ENCODE measurements around the gene TACR1. TPM values are rescaled to one million over a fixed set of nuclear protein-coding genes. Genes with fewer than 3 reads are reported as not detected.
A peak's percentile ranks its signal among the peaks of the same experiment; 100 is the strongest.

The TACR1 gene
- total and polyA plus RNA-seq, 2 of the 13 experiments (the other 11 are each of a cell fraction or from before 2014, with no cell fraction given), result not detected

DNA sequence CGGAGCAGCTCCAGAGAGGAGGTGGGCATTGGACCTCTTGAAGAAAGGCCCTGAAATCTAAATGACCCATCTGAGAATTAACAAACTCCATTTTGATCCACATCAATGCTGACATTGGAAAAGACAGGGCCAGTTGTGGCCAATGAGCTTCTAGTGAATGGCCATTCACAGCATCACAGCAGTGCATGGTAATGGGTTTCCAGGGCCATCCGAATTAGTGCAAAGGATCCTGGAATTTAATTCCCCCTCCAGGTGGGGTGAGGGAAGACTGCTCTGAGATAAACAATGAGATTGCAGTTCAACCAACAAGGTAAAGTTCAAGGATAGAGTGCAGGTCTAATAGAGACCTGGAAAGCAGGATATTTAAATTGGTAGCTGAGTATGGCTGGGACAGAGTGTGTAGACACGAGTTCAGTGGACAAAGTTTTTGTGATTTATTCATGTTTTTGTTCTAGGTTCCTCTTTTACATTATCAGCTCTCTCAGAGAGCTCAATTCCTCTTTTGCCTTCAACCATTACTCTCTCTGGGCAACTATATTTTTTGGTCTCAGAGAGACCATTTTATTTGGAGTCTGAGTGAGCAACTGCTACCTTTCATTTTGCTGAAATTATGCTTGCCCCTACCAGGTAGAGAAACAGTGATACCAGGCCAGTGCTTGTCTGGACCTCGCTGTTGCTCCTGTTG is 5.0 kb downstream of the TACR1 start:
- no peak overlapping the region for H2AFZ ChIP-seq (ENCODE audit: low read length)
- WGBS (ENCODE audit: low lambda C conversion rate), result 18% methylated on average over 4 of the region's 4 CpGs
- no peak for FAIRE-seq
- H3K4me1 ChIP-seq (ENCODE audit: insufficient read depth, low read length), result peaks cover 10% of the 10 kb centered on the region
- no peak overlapping the region for H3K27ac ChIP-seq (ENCODE audit: extremely low read length, insufficient read depth, low read length)
- no peak for TF ChIP-seq ZNF430 (CRISPR knock-in tag; IDR thresholded peaks at IDR 0.05)
- TF ChIP-seq CAMTA2 (CRISPR knock-in tag; IDR thresholded peaks at IDR 0.05; ENCODE audit: borderline replicate concordance), result no peak
- no peak for TF ChIP-seq NRL (CRISPR knock-in tag; IDR thresholded peaks at IDR 0.05; ENCODE audit: borderline replicate concordance)
- TF ChIP-seq ZNF563 (CRISPR knock-in tag; IDR thresholded peaks at IDR 0.05), result no peak
- no peak for TF ChIP-seq ARNT2 (CRISPR knock-in tag; IDR thresholded peaks at IDR 0.05; ENCODE audit: low read depth)
- TF ChIP-seq ZKSCAN5 (CRISPR knock-in tag; IDR thresholded peaks at IDR 0.05), result no peak
- TF ChIP-seq, protein P1, sequence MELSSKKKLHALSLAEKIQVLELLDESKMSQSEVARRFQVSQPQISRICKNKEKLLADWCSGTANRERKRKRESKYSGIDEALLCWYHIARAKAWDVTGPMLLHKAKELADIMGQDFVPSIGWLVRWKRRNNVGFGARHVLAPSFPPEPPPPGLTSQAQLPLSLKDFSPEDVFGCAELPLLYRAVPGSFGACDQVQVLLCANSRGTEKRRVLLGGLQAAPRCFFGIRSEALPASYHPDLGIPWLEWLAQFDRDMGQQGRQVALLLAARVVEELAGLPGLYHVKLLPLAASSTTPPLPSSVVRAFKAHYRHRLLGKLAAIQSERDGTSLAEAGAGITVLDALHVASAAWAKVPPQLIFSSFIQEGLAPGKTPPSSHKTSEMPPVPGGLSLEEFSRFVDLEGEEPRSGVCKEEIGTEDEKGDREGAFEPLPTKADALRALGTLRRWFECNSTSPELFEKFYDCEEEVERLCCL (CRISPR knock-in tag; IDR thresholded peaks at IDR 0.05; ENCODE audit: borderline replicate concordance), result no peak
- TF ChIP-seq, protein P2, sequence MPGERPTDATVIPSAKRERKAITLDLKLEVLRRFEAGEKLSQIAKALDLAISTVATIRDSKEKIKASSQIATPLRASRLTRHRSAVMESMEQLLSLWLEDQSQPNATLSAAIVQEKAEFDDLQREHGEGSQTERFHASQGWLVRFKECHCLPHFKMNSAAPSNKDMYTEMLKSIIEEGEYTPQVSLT (CRISPR knock-in tag; IDR thresholded peaks at IDR 0.05; ENCODE audit: borderline replicate concordance, low read depth), result no peak
- TF ChIP-seq, protein P3, sequence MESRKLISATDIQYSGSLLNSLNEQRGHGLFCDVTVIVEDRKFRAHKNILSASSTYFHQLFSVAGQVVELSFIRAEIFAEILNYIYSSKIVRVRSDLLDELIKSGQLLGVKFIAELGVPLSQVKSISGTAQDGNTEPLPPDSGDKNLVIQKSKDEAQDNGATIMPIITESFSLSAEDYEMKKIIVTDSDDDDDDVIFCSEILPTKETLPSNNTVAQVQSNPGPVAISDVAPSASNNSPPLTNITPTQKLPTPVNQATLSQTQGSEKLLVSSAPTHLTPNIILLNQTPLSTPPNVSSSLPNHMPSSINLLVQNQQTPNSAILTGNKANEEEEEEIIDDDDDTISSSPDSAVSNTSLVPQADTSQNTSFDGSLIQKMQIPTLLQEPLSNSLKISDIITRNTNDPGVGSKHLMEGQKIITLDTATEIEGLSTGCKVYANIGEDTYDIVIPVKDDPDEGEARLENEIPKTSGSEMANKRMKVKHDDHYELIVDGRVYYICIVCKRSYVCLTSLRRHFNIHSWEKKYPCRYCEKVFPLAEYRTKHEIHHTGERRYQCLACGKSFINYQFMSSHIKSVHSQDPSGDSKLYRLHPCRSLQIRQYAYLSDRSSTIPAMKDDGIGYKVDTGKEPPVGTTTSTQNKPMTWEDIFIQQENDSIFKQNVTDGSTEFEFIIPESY (CRISPR knock-in tag; IDR thresholded peaks at IDR 0.05), result no peak
- TF ChIP-seq RARA (CRISPR knock-in tag; IDR thresholded peaks at IDR 0.05), result no peak
- no peak for TF ChIP-seq ZSCAN22 (CRISPR knock-in tag; IDR thresholded peaks at IDR 0.05)
- no peak for TF ChIP-seq REPIN1 (CRISPR knock-in tag; IDR thresholded peaks at IDR 0.05; ENCODE audit: borderline replicate concordance, low read depth)
- no peak for TF ChIP-seq RBM39 (IDR thresholded peaks at IDR 0.05; ENCODE audit: low read depth, low read length, poor library complexity, severe bottlenecking)
- 0 out of 2 replicates have a peak, but pooled peaks have one; percentile 11 for TF ChIP-seq BCL6 (CRISPR knock-in tag; IDR thresholded peaks at IDR 0.05)
- peak; percentile 82 for TF ChIP-seq RFX5 (IDR thresholded peaks at IDR 0.05; ENCODE audit: low read depth, low read length)
- TF ChIP-seq ZC3H4 (CRISPR knock-in tag; IDR thresholded peaks at IDR 0.05; ENCODE audit: borderline replicate concordance), result no peak
- no peak for TF ChIP-seq ZNF607 (CRISPR knock-in tag; IDR thresholded peaks at IDR 0.05; ENCODE audit: borderline replicate concordance)
- H3K4me3 ChIP-seq (replicated peaks in 1 of 3; ENCODE audit: insufficient read depth in 1 of 3, low read depth in 2 of 3, low read length in 3 of 3), result no peak overlapping the region
- BruUV-seq (replicated peaks), result no TSS peak
- H3K27me3 ChIP-seq (ENCODE audit: control insufficient read depth in 1 of 2, insufficient read depth in 2 of 2, low read length in 2 of 2), result peaks cover 1 to 27% of the 10 kb centered on the region in 2 experiments; a peak in 4 of 5 replicates
- no peak overlapping the region for H3K4me2 ChIP-seq (ENCODE audit: low read depth, low read length)
- H4K20me1 ChIP-seq (ENCODE audit: insufficient read depth, low read length), result no peaks in the 10 kb centered on the region
- in situ Hi-C loops (cut with HindIII; ENCODE audit: extremely low pct_ligation_motif_present, low pct_unique_long_range_greater_than_20kb), result no loop called here
- no peaks in the 10 kb centered on the region for H3K36me3 ChIP-seq (replicated peaks in 1 of 2; ENCODE audit: control insufficient read depth in 1 of 2, insufficient read depth in 2 of 2, low read length in 2 of 2)
- CTCF ChIA-PET (ENCODE audit: low intra/inter-chr PET ratio, low total read pairs), result no interaction called here
- POLR2A ChIA-PET, result no interaction called here
- no peaks in the 10 kb centered on the region for H3K79me2 ChIP-seq (ENCODE audit: insufficient read depth, low read length)
- H3K9ac ChIP-seq (ENCODE audit: insufficient read depth, low read depth, low read length), result no peak overlapping the region
- no peak for ATAC-seq
- no peak for DNase-seq (ENCODE audit: low spot score)
- intact Hi-C loops (cut with micrococcal nuclease; ENCODE audit: unreplicated experiment), result no loop called here
- no peaks in the 10 kb centered on the region for H3K9me3 ChIP-seq (ENCODE audit: low read length)
